ENCODE data around the gene PRKN.

Gene PRKN

GRCh38 chr6:161891542-161891941, 836.0 kb downstream of the PRKN start:
- H2AFZ ChIP-seq (ENCODE audit: low read depth, low read length): no peak overlapping the region
- no peaks in the 10 kb centered on the region for H3K36me3 ChIP-seq (ENCODE audit: insufficient read depth, low read length)
- no peaks in the 10 kb centered on the region for H3K9me3 ChIP-seq (ENCODE audit: insufficient read depth, low read length, severe bottlenecking)
- DNase-seq: no peak
- H3K27me3 ChIP-seq (ENCODE audit: insufficient read depth, low read length, poor library complexity): no peaks in the 10 kb centered on the region
- no peaks in the 10 kb centered on the region for H3K79me2 ChIP-seq (ENCODE audit: insufficient read depth, low read length)
- H4K20me1 ChIP-seq (ENCODE audit: insufficient read depth, low read length): no peaks in the 10 kb centered on the region
- H3K4me3 ChIP-seq (ENCODE audit: low read depth in 1 of 2, low read length in 2 of 2): no peak overlapping the region
- H3K9ac ChIP-seq (ENCODE audit: low read depth, low read length): no peak overlapping the region
- no peak overlapping the region for H3K4me2 ChIP-seq (ENCODE audit: insufficient read depth, low read length)
- ATAC-seq (ENCODE audit: insufficient read depth, low read depth): no peak
- no peak for TF ChIP-seq EZH2 (IDR thresholded peaks at IDR 0.05; ENCODE audit: borderline replicate concordance, low read depth, low read length, severe bottlenecking)
- TF ChIP-seq, protein P1, sequence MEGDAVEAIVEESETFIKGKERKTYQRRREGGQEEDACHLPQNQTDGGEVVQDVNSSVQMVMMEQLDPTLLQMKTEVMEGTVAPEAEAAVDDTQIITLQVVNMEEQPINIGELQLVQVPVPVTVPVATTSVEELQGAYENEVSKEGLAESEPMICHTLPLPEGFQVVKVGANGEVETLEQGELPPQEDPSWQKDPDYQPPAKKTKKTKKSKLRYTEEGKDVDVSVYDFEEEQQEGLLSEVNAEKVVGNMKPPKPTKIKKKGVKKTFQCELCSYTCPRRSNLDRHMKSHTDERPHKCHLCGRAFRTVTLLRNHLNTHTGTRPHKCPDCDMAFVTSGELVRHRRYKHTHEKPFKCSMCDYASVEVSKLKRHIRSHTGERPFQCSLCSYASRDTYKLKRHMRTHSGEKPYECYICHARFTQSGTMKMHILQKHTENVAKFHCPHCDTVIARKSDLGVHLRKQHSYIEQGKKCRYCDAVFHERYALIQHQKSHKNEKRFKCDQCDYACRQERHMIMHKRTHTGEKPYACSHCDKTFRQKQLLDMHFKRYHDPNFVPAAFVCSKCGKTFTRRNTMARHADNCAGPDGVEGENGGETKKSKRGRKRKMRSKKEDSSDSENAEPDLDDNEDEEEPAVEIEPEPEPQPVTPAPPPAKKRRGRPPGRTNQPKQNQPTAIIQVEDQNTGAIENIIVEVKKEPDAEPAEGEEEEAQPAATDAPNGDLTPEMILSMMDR (IDR thresholded peaks at IDR 0.05; ENCODE audit: borderline replicate concordance, extremely low read depth, low read length, poor library complexity, severe bottlenecking): no peak
- H3K27ac ChIP-seq (ENCODE audit: low read length): no peak overlapping the region
- no peaks in the 10 kb centered on the region for H3K4me1 ChIP-seq (ENCODE audit: insufficient read depth, low read length)

DNA sequence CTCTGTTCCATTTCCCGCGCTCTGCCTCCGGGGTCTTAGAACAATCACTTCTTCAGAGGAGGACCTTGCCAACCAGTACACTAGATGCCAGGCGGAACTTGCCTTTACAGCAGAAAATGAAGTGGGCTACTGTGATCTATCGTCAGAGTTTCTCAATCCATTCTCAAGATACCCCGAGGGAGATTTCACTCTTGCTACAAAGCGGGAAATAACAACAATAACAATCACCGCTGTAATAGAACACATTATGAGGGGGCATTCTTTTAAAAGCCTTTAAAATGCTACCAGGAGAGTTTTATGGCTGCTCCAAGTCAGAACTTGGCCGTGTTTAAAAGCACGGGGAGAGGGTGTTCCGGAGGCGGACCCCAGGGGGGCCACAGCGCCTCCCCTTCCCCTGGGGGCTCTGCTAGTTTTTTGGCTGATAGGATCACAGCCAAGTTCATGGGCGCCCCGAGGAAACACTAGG, 836.7 kb downstream of the PRKN start:
- no peaks in the 10 kb centered on the region for H3K36me3 ChIP-seq (ENCODE audit: insufficient read depth, low read length)
- H3K4me2 ChIP-seq (ENCODE audit: insufficient read depth, low read length): no peak overlapping the region
- TF ChIP-seq EZH2 (IDR thresholded peaks at IDR 0.05; ENCODE audit: borderline replicate concordance, low read depth, low read length, severe bottlenecking): no peak
- TF ChIP-seq, protein P1 (IDR thresholded peaks at IDR 0.05; ENCODE audit: borderline replicate concordance, extremely low read depth, low read length, poor library complexity, severe bottlenecking): no peak
- no peaks in the 10 kb centered on the region for H4K20me1 ChIP-seq (ENCODE audit: insufficient read depth, low read length)
- no peak for ATAC-seq (ENCODE audit: insufficient read depth, low read depth)
- no peak overlapping the region for H2AFZ ChIP-seq (ENCODE audit: low read depth, low read length)
- no peak overlapping the region for H3K9ac ChIP-seq (ENCODE audit: low read depth, low read length)
- H3K27me3 ChIP-seq (ENCODE audit: insufficient read depth, low read length, poor library complexity): no peaks in the 10 kb centered on the region
- no peak overlapping the region for H3K27ac ChIP-seq (ENCODE audit: low read length)
- H3K4me1 ChIP-seq (ENCODE audit: insufficient read depth, low read length): no peaks in the 10 kb centered on the region
- no peak for DNase-seq
- no peak overlapping the region for H3K4me3 ChIP-seq (ENCODE audit: low read depth in 1 of 2, low read length in 2 of 2)
- no peaks in the 10 kb centered on the region for H3K79me2 ChIP-seq (ENCODE audit: insufficient read depth, low read length)
- no peaks in the 10 kb centered on the region for H3K9me3 ChIP-seq (ENCODE audit: insufficient read depth, low read length, severe bottlenecking)

- no peak for TF ChIP-seq EZH2 (IDR thresholded peaks at IDR 0.05; ENCODE audit: borderline replicate concordance, low read depth, low read length, severe bottlenecking)
- TF ChIP-seq, protein P1 (IDR thresholded peaks at IDR 0.05; ENCODE audit: borderline replicate concordance, extremely low read depth, low read length, poor library complexity, severe bottlenecking): no peak
- H3K36me3 ChIP-seq (ENCODE audit: insufficient read depth, low read length): no peaks in the 10 kb centered on the region
- H4K20me1 ChIP-seq (ENCODE audit: insufficient read depth, low read length): no peaks in the 10 kb centered on the region
- DNase-seq (no peak), ATAC-seq (ENCODE audit: insufficient read depth, low read depth) (no peak)
- H3K27me3 ChIP-seq (ENCODE audit: insufficient read depth, low read length, poor library complexity): no peaks in the 10 kb centered on the region
- H3K27ac ChIP-seq (ENCODE audit: low read length): no peak overlapping the region
- H2AFZ ChIP-seq (ENCODE audit: low read depth, low read length): no peak overlapping the region
- H3K4me2 ChIP-seq (ENCODE audit: insufficient read depth, low read length): no peak overlapping the region
- H3K9ac ChIP-seq (ENCODE audit: low read depth, low read length): no peak overlapping the region
- no peaks in the 10 kb centered on the region for H3K9me3 ChIP-seq (ENCODE audit: insufficient read depth, low read length, severe bottlenecking)
- no peaks in the 10 kb centered on the region for H3K79me2 ChIP-seq (ENCODE audit: insufficient read depth, low read length)
- no peak overlapping the region for H3K4me3 ChIP-seq (ENCODE audit: low read depth in 1 of 2, low read length in 2 of 2)
- no peaks in the 10 kb centered on the region for H3K4me1 ChIP-seq (ENCODE audit: insufficient read depth, low read length)
These were observed 837.3 kb downstream of the PRKN start for GRCh38 chr6:161890133-161890831.

All from DND-41 (cell line).